ENCODE measurements around the gene C14orf180.

Gene C14orf180

DNA sequence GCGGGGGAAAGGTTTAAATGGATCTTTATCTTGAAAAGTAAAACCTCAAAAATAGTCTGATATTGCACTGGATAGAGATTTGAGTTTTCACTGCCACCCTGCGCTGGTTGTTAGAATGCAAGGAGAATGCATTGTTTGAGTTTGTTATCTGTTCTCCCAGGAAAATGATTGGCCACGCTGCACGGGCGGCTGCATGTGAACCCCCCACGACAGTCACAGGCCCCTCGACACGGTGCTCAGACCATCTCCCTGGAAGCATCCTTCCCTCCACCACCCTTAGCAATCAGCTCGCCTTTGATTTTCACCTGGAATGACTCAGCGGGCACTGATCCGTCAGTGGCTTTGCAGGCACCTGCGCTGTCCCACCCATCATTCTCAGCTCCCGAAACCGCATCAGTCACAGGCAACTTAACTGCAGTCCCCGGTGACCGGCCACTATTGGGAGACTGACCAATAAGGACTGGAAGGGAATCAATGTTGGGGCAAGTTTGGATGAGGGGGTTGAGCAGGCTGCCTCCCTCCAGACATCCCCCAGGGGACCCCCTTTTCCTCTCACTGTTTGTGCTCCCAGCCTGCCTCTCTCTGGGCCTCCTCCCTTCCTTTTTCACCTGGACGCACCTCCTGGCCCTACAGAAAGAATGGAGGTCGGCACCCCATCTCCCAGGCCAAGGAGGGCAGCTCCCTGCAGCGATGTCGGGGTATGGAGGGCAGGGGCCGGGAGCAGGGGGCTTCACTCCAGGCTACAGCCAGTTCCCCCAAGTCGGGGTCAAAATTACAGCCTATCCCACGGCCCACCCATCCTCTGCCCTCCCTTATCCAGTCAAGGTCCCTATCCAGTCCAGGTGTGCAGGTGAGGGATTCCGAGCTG is 28.5 kb upstream of the C14orf180 start:
- DNase-seq: no peak

DNA sequence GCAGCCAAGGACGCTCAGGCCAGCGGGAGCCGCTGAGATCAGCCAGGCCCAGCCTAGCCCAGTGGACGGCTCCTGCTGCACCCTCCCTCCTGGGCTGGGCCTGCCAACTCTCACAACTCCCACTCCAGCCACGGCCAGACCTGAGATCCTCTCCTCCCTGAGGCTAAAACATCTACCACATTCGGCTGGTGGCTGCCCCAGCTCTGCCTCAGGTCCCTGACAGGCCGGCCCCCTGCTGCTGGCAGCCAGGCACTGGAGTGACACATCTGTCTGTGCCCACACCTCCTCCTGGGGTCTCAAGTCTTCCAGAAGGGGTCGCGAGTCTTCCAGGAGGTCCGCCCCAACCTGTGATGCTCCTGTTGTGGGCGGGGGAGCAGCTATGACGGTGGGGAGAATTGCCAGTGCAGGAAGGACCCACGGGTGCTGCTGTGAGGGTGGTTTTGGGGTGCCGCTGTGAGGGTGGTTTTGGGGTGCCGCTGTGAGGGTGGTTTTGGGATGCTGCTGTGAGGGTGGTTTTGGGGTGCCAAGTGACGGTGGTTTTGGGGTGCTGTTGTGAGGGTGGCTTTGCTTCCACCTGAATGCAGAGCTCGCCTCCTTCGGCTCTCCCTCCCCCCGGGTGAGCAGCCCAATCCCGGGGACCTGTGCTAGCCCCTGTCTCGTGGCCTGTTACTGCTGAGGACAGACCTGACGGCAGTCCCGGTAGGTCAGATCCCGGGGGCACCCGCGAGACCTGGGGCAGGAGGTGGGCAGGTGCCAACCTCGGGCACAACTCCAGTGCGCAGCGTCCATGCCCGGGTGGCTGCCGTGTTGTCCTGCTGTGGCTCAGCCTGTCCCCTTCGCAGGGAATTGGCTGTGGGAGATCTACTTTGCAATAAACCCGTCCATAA is 27.5 kb upstream of the C14orf180 start:
- no peak for DNase-seq

GRCh38 chr14:104552738-104553125 is 26.8 kb upstream of the C14orf180 start:
- DNase-seq: no peak

GRCh38 chr14:104553166-104554087 is 26.1 kb upstream of the C14orf180 start:
- no peak for DNase-seq

DNA sequence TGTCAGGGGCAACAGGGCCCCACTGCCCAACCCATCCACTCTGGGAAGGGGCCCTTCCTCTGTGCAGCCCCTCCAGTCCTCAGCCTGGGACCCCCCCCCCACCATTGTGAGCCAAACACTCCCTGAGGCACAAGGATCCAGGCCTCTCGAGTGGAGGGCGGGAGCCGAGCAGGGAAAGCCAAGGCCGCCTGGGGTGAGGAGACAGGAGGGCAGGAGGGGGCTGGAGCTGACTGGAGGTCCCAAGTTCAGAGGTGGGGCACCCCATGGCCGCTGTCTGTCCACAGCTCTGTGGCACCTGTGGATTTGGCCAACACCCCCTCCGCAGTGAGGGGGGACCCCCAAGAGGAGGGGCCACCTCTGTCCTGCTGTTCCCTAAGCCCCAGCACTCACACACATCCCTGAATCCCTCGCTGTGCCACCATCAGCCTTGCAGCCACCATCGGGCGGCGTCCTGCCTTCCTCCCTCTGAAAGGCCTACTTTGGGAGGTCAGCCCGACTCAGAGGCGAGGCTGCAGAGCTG is 25.4 kb upstream of the C14orf180 start:
- no peak for DNase-seq

DNA sequence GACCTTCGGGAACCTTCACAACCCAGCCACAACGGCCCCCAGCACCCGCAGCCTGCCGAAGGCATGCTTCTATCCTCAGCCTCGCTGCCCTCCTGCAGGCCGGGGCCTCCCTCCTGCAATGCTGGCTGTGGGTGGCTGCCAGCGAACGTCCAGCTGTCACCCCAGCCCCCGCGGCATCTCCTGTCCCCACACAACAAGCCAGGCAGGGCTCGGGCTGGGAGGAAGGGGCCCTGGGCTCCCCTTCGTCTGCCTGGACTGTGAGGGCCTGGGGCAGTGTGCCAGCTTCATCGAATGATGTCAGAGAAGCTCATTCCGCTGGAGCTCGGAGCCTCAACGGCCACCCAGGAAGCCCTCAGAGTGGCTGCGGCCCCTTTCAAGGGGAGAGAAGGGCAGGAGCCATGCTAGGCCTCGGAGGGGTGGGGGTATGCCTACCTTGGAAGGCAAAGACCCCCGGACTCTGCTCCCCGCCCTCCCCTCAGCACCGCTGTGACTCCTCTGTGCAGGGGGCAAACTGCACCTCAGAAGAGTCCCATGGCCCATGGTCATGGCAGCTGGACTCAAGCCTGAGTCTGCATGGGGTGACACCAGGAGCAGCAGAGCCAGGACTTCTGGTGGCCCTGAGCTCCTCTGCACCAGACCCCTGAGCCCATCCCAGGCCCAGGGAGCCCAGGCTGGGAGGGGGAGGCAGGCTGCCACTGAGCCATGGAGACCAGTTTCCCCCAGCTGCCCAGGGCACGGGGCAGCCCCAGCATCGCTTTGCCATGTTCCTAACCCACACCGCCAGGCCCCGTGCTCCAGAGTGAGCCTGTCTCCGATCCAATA is 24.7 kb upstream of the C14orf180 start:
- DNase-seq: no peak

DNA sequence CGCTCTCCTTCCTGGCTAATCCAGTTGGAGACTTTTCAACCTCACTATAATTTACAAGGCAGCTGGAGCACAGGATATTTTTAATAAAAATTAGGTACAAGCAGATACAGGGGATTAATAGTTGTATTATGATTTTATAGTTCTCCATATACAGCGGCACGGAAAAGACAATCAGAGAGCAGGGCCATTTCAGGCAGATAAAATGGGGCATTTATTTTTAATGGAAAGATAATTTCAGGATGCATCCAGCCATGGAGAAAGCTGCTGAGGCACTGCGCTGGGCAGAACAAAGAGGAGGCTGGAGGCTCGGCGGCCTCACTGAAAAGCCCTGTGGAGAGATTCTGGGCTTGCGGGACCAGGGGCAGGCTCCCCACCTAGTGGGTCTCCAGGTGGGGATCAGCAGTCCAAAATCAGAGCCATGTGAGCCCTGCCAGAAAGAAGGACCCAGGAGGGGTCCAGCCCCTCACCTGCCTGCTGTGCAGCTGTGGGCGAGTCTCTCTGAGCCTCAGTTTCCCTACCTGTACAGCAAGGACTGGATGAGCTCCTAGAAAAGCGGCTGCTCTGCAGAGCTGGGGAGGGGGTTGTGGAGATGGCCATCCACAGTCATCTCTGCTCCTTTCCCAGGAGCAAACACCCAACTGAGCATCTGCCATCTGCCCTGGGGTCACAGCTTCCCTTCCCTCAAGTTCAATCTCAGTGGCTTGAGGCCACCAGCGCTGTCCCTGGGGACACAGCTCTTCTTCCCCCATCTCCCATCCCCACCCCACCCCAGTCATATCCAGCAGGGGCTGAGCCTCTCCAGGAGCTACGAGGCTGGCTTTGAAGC is 23.9 kb upstream of the C14orf180 start:
- no peak for DNase-seq

GRCh38 chr14:104556256-104557021 is 23.1 kb upstream of the C14orf180 start:
- no peak for DNase-seq

DNA sequence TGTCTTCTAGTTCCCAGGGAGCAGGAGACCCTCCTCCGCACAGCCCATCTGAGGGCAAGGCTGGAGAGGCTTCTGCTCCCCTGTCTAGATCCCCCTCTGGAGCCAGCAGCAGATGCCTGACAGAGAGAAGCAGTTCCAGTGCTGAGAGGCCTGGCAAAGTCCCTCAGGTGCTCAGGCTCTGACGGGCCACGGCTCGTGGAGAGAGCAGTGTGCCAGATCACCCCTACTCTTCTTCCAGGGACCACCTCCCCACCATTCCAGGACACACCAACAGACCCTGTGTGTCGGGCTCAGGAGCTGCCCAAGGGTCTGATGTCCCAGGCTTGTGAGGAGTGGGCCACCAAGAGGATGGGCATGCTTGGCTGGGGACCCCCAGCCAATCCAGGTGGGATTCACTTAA is 22.5 kb upstream of the C14orf180 start:
- no peak for DNase-seq

- no peak for DNase-seq
These were observed 21.8 kb upstream of the C14orf180 start for GRCh38 chr14:104557766-104558165.

DNA sequence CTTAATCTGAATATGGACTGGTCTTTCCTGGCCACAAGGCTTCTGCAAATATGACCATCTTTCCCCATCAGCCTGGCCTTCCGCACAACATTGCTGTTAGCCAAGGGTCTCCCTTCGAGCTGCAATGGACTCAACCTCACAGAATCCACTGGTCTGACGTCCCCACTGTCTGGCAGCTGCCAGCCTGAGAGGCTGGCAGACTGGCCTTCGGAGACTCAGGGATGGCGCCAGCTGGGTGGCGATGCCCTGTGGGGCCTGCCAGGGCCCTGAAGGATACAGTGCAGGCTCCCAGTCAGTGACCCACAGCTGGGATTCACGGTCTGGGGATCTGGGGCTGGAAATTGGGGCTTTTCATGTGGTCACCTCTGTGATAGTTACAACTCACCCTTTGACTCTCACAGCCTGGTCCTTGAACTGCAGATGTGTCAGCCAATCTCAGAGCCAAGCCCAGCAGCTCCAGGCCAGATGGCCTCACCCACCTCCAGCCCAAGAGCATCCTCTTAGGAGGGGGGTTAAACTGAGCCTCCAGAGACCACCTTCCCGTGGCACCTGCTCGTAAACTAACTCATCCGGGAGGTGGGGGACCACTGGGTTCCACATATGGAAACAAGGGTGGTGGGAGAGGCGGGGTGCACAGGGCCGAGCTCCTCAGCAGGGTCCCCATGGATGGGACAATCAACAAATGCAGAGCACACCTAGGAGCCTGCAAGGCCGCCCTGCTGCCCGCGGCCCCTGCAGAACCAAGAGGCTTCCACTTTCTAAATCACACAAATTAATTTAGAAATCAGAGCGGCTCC is 21.1 kb upstream of the C14orf180 start:
- no peak for DNase-seq

DNA sequence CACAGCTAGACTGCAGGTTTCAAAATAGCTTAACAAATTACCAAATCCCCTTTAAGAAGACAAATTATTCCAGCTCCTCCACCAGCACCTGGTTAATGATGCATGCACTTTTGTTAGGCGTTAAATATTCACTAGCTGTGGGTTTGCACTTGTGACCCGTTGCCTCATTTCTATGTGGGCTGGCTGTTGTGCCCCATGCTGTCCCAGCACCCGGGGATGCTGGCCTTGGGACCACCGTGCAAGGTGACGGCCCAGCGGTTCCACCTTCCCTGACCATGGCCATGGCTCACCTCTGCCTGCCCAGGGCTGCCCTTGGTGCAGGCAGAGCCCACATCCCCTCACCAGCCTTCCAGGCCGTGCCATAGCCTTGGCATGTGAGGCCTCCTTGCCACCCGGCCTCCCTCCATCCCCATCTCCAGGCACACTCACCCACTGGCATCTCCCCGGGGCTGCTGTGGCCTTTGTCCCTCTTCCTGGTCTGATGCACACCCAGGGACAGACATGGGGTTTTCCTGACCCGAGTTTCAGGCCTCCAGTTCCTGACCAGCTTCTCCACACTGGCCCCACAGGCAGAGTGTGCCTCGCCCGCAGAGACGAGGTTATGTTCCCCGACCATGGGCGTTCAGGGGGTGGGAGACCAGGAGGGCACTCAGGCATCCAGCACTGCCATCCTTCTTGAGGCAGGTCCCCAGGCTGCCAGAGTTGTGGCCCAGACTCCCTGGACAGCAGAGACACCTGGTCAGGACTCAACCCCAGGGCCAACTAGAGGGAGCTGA is 20.3 kb upstream of the C14orf180 start:
- DNase-seq: no peak

- DNase-seq: no peak
These were observed 19.6 kb upstream of the C14orf180 start for GRCh38 chr14:104559804-104560585.

- no peak for DNase-seq
These were observed 19.0 kb upstream of the C14orf180 start for GRCh38 chr14:104560586-104560945.

GRCh38 chr14:104561124-104561557 is 18.4 kb upstream of the C14orf180 start:
- no peak for DNase-seq

GRCh38 chr14:104561632-104562495 is 17.7 kb upstream of the C14orf180 start:
- DNase-seq: no peak
